ENCODE results near the gene OR8B3.

The OR8B3 gene

DNA sequence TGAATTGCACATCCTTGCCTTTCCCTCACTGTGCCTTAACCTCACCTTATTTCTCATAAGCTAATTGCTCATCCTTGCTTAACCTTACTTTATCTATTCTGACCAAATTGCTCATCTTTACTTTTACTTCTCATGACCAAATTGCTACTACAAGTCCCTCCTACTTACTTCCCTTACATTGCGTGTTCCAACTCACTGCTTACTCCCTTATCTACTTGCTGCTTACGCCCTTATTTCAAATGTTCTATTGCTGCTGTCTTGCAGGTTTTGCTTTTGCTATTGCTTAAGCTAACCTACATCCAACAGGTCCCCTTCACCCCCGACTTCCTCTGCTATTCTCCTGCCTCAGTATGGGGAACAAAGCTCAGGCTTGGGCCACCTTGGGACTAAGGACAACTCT lies 22.5 kb downstream of the OR8B3 start:
- no peak for DNase-seq (ENCODE audit: low read depth, low spot score)

DNA sequence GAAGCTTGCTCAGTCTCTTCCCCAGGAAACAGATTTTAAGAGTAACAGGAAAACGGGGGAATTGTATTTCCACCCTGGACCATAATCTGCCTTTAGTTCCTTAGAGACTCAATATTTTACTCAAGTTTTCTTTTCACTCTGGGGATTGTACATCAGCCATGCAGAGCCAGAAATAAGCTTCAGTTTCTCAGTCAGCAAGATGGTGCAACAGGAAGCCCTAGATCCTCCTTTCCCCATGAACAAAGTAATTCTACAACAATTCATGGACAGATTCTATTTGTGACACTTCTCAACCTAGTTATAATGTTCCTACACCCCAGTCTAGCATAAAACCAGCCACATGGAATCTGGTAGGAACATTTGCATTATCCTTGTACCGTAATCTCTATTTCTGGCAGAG lies 39.3 kb downstream of the OR8B3 start:
- no peak for DNase-seq (ENCODE audit: low read depth, low spot score)

DNA sequence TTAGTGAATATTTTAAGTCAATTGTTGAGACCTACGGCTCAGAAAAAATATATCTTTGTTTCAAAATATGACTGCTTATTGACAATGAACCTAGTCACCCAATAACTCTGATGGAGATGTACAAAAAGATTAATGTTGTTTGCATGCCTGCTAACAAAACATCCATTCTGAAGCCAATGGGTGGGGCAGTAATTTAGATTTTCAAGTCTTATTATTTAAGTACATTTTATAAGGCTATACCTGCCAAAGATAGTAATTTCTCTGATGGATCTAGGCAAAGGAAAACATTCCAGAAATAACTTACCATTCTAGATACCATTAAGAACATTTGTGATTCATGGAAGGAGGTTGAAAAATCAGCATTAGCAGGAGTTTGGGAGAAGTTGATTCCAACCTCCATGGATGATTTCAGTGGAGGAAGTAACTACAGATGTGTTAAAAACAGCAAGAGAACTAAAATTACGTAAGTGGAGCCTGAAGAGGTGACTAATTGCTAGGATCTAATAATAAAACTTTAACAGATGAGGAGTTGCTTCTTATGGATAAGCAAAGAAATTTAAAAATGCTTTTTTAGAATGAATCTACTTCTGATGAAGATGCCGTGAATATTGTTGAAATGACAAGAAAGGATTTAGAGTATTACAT lies 52.4 kb downstream of the OR8B3 start:
- DNase-seq (ENCODE audit: low read depth, low spot score), result no peak
